CD14-positive monocyte (primary cell): ENCODE measurements around the gene COL15A1. TPM values are rescaled to one million over a fixed set of nuclear protein-coding genes. Genes with fewer than 3 reads are reported as not detected.

Source experiments
- DNase-seq, 3 donors: peaks; one replicate each; pipeline ENCODE4 v3.0.0-alpha.2; 2011 to 2022
- H2AFZ ChIP-seq: 2 replicates; pipeline ENCODE4 v1.6.0; 2012; ENCODE audit warnings: mild to moderate bottlenecking, low read depth, low read length, inconsistent platforms; ENCODE audit not compliant: insufficient read depth, poor library complexity, severe bottlenecking
- H3K27ac ChIP-seq, 2 donors: 1 replicate in 1 of 2; 2 replicates in 1 of 2; pipeline ENCODE4 v1.5.1; 2012 to 2013; ENCODE audit warnings: low read length in 2 of 2, control low read depth in 1 of 2, inconsistent platforms in 1 of 2, low read depth in 1 of 2, mild to moderate bottlenecking in 1 of 2
- H3K27me3 ChIP-seq, 2 donors: one replicate each; pipeline versions ENCODE4 v1.6.0 to v1.6.1; 2011 to 2013; ENCODE audit warnings: low read length in 2 of 2; ENCODE audit not compliant: control insufficient read depth in 2 of 2, insufficient read depth in 2 of 2
- H3K36me3 ChIP-seq, 2 donors: replicated peaks in 1 of 2; 1 replicate in 1 of 2; 2 replicates in 1 of 2; pipeline versions ENCODE4 v1.5.1 to v1.6.1; 2012 to 2013; ENCODE audit warnings: low read length in 2 of 2, control low read depth in 1 of 2, inconsistent platforms in 1 of 2, mild to moderate bottlenecking in 1 of 2; ENCODE audit not compliant: insufficient read depth in 2 of 2, control insufficient read depth in 1 of 2
- H3K4me1 ChIP-seq, 2 donors: 1 replicate in 1 of 2; 2 replicates in 1 of 2; pipeline versions ENCODE4 v1.5.1 to v1.6.1; 2012 to 2013; ENCODE audit warnings: low read length in 2 of 2, control low read depth in 1 of 2, inconsistent platforms in 1 of 2, mild to moderate bottlenecking in 1 of 2, moderate library complexity in 1 of 2; ENCODE audit not compliant: insufficient read depth in 2 of 2, control insufficient read depth in 1 of 2
- H3K4me2 ChIP-seq: replicated peaks from 2 replicates; pipeline ENCODE3; 2012; ENCODE audit warnings: low read length, moderate library complexity, mild to moderate bottlenecking; ENCODE audit not compliant: poor library complexity, severe bottlenecking; ENCODE audit errors: extremely low read depth
- H3K4me3 ChIP-seq, 3 experiments: fragments of 200-600 bp in 1 of 3; sonication (generic) in 1 of 3; replicated peaks in 1 of 3; 1 replicate in 2 of 3; 2 replicates in 1 of 3; pipeline ENCODE4 v1.5.1; 2011 to 2013; ENCODE audit warnings: low read length in 3 of 3, mild to moderate bottlenecking in 3 of 3, control low read depth in 2 of 3, low read depth in 2 of 3, inconsistent platforms in 1 of 3, moderate library complexity in 1 of 3
- H3K79me2 ChIP-seq: 2 replicates; pipeline ENCODE4 v1.6.0; 2012; ENCODE audit warnings: mild to moderate bottlenecking, control low read depth, inconsistent platforms, low read length, moderate library complexity; ENCODE audit not compliant: insufficient read depth
- H3K9ac ChIP-seq: 2 replicates; pipeline ENCODE4 v1.6.0; 2017; ENCODE audit warnings: low read length, mild to moderate bottlenecking; ENCODE audit not compliant: insufficient read depth, poor library complexity, severe bottlenecking
- H3K9me3 ChIP-seq, 2 donors: replicated peaks in 1 of 2; 1 replicate in 1 of 2; 2 replicates in 1 of 2; pipeline versions ENCODE4 v1.5.1 to v1.6.1; 2012 to 2013; ENCODE audit warnings: low read length in 2 of 2, control low read depth in 1 of 2; ENCODE audit not compliant: control insufficient read depth in 1 of 2, insufficient read depth in 1 of 2
- H4K20me1 ChIP-seq: 2 replicates; pipeline ENCODE4 v1.6.0; 2012; ENCODE audit warnings: mild to moderate bottlenecking, low read length, control low read depth, moderate library complexity; ENCODE audit not compliant: insufficient read depth
- H3K27ac Mint-ChIP-seq, 7 donors: one replicate each; pipeline ENCODE4 v1.8.0; 2020; ENCODE audit warnings: mild to moderate bottlenecking in 7 of 7, mixed read lengths in 7 of 7, moderate library complexity in 6 of 7, inconsistent platforms in 2 of 7
- H3K27me3 Mint-ChIP-seq, 3 donors: one replicate each; pipeline ENCODE4 v1.8.0; 2021 to 2022; ENCODE audit warnings: low read depth in 3 of 3, mild to moderate bottlenecking in 3 of 3, mixed read lengths in 3 of 3, moderate library complexity in 3 of 3, inconsistent platforms in 1 of 3
- H3K36me3 Mint-ChIP-seq, 2 donors: one replicate each; pipeline ENCODE4 v1.8.0; 2020; ENCODE audit warnings: mixed read lengths in 2 of 2, inconsistent platforms in 1 of 2, mild to moderate bottlenecking in 1 of 2
- H3K4me1 Mint-ChIP-seq: one replicate; pipeline ENCODE4 v1.8.0; 2020; ENCODE audit warnings: mild to moderate bottlenecking, mixed read lengths
- H3K4me3 Mint-ChIP-seq, 2 donors: one replicate each; pipeline ENCODE4 v1.8.0; 2020; ENCODE audit warnings: mild to moderate bottlenecking in 2 of 2, mixed read lengths in 2 of 2, moderate library complexity in 1 of 2
- H3K9me3 Mint-ChIP-seq, 7 donors: one replicate each; pipeline ENCODE4 v1.8.0; 2020 to 2022; ENCODE audit warnings: mixed read lengths in 7 of 7, mild to moderate bottlenecking in 6 of 7, moderate library complexity in 6 of 7, inconsistent platforms in 2 of 7
- CTCF ChIP-seq: fragments of 200-600 bp; IDR thresholded peaks from one replicate; pipeline ENCODE4 v1.8.0; 2022; ENCODE audit warnings: antibody characterized with exemption, mild to moderate bottlenecking
- WGBS: methylation state at CpG from one replicate; pipeline ENCODE4 v1.1.5; 2013; ENCODE audit warnings: missing lambda C conversion rate; ENCODE audit not compliant: insufficient coverage; 5-methylcytosine and 5-hydroxymethylcytosine counted together
- intact Hi-C, 2 donors: fragments of 100-400 bp; cut with micrococcal nuclease; formaldehyde crosslinking; loops; one replicate each; pipeline versions ENCODE4 v1.15.0 to v1.15.1; 2023
- polyA plus RNA-seq, 3 donors: library from polyadenylated mRNA; depleted of rRNA in 1 of 3; unstranded in 2 of 3; stranded (reverse) in 1 of 3; fragments of 300-500 nt in 2 of 3; fragments of >200 nt in 1 of 3; fragmentation: Illumina TruSeq in 2 of 3; gene quantifications; 1 replicate in 2 of 3; 2 replicates in 1 of 3; pipeline ENCODE4 v1.2.3, GENCODE V29; 2012 to 2021

The COL15A1 gene
- polyA plus RNA-seq, 3 donors, result 0.03 to 0.14 (median 0.11) TPM

- no peaks in the 10 kb centered on the region for H3K36me3 ChIP-seq
- H3K79me2 ChIP-seq, result no peaks in the 10 kb centered on the region
- 100% methylated on average over 1 of the region's 3 CpGs for WGBS
- H3K9ac ChIP-seq, result no peak overlapping the region
- H2AFZ ChIP-seq, result no peak overlapping the region
- TF ChIP-seq CTCF, result no peak
- H3K4me3 ChIP-seq, result no peak overlapping the region
- peaks cover 0 to 18% (median 6%) of the 10 kb centered on the region in 7 donors for H3K9me3 Mint-ChIP-seq
- no peak for DNase-seq
- H3K27me3 Mint-ChIP-seq, result peaks cover 0 to 8% (median 3%) of the 10 kb centered on the region in 3 donors
- H3K4me3 Mint-ChIP-seq, result peak overlapping the region in 1 of 2 donors; percentile 32
- peak overlapping the region in 1 of 7 donors; percentile 14 for H3K27ac Mint-ChIP-seq
- peaks cover 17 to 18% of the 10 kb centered on the region in 2 donors for H3K4me1 ChIP-seq
- H3K36me3 Mint-ChIP-seq, result peaks cover 0 to 6% of the 10 kb centered on the region in 2 donors
- H3K27ac ChIP-seq, result no peak overlapping the region
- intact Hi-C loops, result loop anchor here (5.0 to 10.0 kb wide), 2 partner anchors 35 to 47 kb away; no protein-coding TSS in a partner anchor
- H4K20me1 ChIP-seq, result no peaks in the 10 kb centered on the region
- H3K4me2 ChIP-seq, result no peak overlapping the region
- H3K9me3 ChIP-seq, result peaks cover 0 to 5% of the 10 kb centered on the region in 2 donors
- no peaks in the 10 kb centered on the region for H3K27me3 ChIP-seq
- peaks cover 26% of the 10 kb centered on the region for H3K4me1 Mint-ChIP-seq
Measured at GRCh38 chr9:99087462-99087861, 143.8 kb downstream of the COL15A1 start.

- Histone ChIP-seq H3K4me3 (no peak overlapping the region), H2AFZ (no peak overlapping the region), H3K36me3 (no peaks in the 10 kb centered on the region), H4K20me1 (no peaks in the 10 kb centered on the region), H3K27me3 (no peaks in the 10 kb centered on the region), H3K9me3 (peaks cover 0 to 5% of the 10 kb centered on the region in 2 donors), H3K79me2 (no peaks in the 10 kb centered on the region), H3K4me1 (peaks cover 17 to 18% of the 10 kb centered on the region in 2 donors), H3K27ac (no peak overlapping the region), H3K9ac (no peak overlapping the region), H3K4me2 (no peak overlapping the region)
- intact Hi-C loops, result no loop called here
- no peak for DNase-seq
- Mint-ChIP-seq H3K9me3 (peaks cover 0 to 18% (median 6%) of the 10 kb centered on the region in 7 donors), H3K27me3 (peaks cover 0 to 7% (median 1%) of the 10 kb centered on the region in 3 donors), H3K4me1 (peaks cover 25% of the 10 kb centered on the region), H3K27ac (no peak overlapping the region), H3K36me3 (peaks cover 0 to 6% of the 10 kb centered on the region in 2 donors), H3K4me3 (no peak overlapping the region)
- TF ChIP-seq CTCF, result no peak
- 100% methylated on average over 1 of the region's 5 CpGs for WGBS
Measured at GRCh38 chr9:99090336-99091130, 146.8 kb downstream of the COL15A1 start.
